HEK293 (cell line): ENCODE data around the gene MACO1.

Experiments used
- BCL11B ChIP-seq: fragments of 450-650 bp; formaldehyde crosslinking; IDR thresholded peaks from 2 replicates; pipeline ENCODE4 v1.5.1; 2016; ENCODE audit warnings: low read depth, missing biosample characterization, missing genetic modification characterization
- HOXA7 ChIP-seq: sonication (generic); formaldehyde crosslinking; IDR thresholded peaks from 2 replicates; pipeline ENCODE4 v1.8.1; 2022; ENCODE audit warnings: missing genetic modification reagents, borderline replicate concordance
- KLF1 ChIP-seq: fragments of 450-650 bp; formaldehyde crosslinking; IDR thresholded peaks from 2 replicates; pipeline ENCODE4 v1.5.1; 2016; ENCODE audit warnings: missing biosample characterization, missing genetic modification characterization
- SCRT2 ChIP-seq: fragments of 450-650 bp; formaldehyde crosslinking; IDR thresholded peaks from 2 replicates; pipeline ENCODE4 v1.5.1; 2016; ENCODE audit warnings: missing biosample characterization, missing genetic modification characterization
- SP2 ChIP-seq: fragments of 450-650 bp; formaldehyde crosslinking; IDR thresholded peaks from 2 replicates; pipeline ENCODE4 v1.5.1; 2016; ENCODE audit warnings: missing biosample characterization, missing genetic modification characterization
- ZBTB11 ChIP-seq: fragments of 450-650 bp; formaldehyde crosslinking; conservative IDR thresholded peaks from 2 replicates; pipeline ENCODE4 v1.5.1; 2016; ENCODE audit warnings: low read depth, missing biosample characterization, missing genetic modification characterization
- ZBTB44 ChIP-seq: fragments of 450-650 bp; IDR thresholded peaks from 2 replicates; pipeline ENCODE4 v1.5.1; 2018; ENCODE audit warnings: missing biosample characterization, mild to moderate bottlenecking, missing genetic modification characterization
- ZBTB7A ChIP-seq: fragments of 450-650 bp; formaldehyde crosslinking; IDR thresholded peaks from 2 replicates; pipeline ENCODE4 v1.5.1; 2016; ENCODE audit warnings: low read depth, missing biosample characterization, missing genetic modification characterization
- ZFP3 ChIP-seq: fragments of 450-650 bp; formaldehyde crosslinking; IDR thresholded peaks from 2 replicates; pipeline ENCODE4 v1.5.1; 2016; ENCODE audit warnings: low read depth, missing biosample characterization, missing genetic modification characterization
- ZFP41 ChIP-seq: fragments of 450-650 bp; formaldehyde crosslinking; IDR thresholded peaks from 2 replicates; pipeline ENCODE4 v1.5.1; 2016; ENCODE audit warnings: missing biosample characterization, missing genetic modification characterization, borderline replicate concordance
- ZNF146 ChIP-seq: fragments of 450-650 bp; formaldehyde crosslinking; IDR thresholded peaks from 2 replicates; pipeline ENCODE4 v1.5.1; 2016; ENCODE audit warnings: missing biosample characterization, missing genetic modification characterization
- ZNF18 ChIP-seq: fragments of 450-650 bp; formaldehyde crosslinking; IDR thresholded peaks from 2 replicates; pipeline ENCODE4 v1.5.1; 2016; ENCODE audit warnings: missing biosample characterization, missing genetic modification characterization
- ZNF311 ChIP-seq: fragments of 450-650 bp; formaldehyde crosslinking; IDR thresholded peaks from 2 replicates; pipeline ENCODE4 v1.5.1; 2017; ENCODE audit warnings: missing biosample characterization, missing genetic modification characterization, borderline replicate concordance
- ZNF335 ChIP-seq: fragments of 450-650 bp; formaldehyde crosslinking; conservative IDR thresholded peaks from 2 replicates; pipeline ENCODE4 v1.5.1; 2016; ENCODE audit warnings: missing biosample characterization, missing genetic modification characterization
- ZNF37A ChIP-seq: fragments of 450-650 bp; IDR thresholded peaks from 2 replicates; pipeline ENCODE4 v1.5.1; 2018; ENCODE audit warnings: missing biosample characterization, missing genetic modification characterization
- ZNF514 ChIP-seq: fragments of 450-650 bp; formaldehyde crosslinking; IDR thresholded peaks from 2 replicates; pipeline ENCODE4 v1.5.1; 2016; ENCODE audit warnings: missing biosample characterization, missing genetic modification characterization
- ZNF544 ChIP-seq: fragments of 450-650 bp; formaldehyde crosslinking; IDR thresholded peaks from 2 replicates; pipeline ENCODE4 v1.5.0; 2017; ENCODE audit warnings: missing biosample characterization, missing genetic modification characterization
- ZNF660 ChIP-seq: fragments of 450-650 bp; IDR thresholded peaks from 2 replicates; pipeline ENCODE4 v1.5.1; 2018; ENCODE audit warnings: missing biosample characterization, mild to moderate bottlenecking, missing genetic modification characterization
- ZXDB ChIP-seq: fragments of 450-650 bp; formaldehyde crosslinking; IDR thresholded peaks from 2 replicates; pipeline ENCODE4 v1.5.1; 2016; ENCODE audit warnings: missing biosample characterization, missing genetic modification characterization
- TF ChIP-seq, protein P1 (sequence below): fragments of 450-650 bp; formaldehyde crosslinking; optimal IDR thresholded peaks from 2 replicates; pipeline ENCODE3; 2016; ENCODE audit warnings: missing biosample characterization, mild to moderate bottlenecking, missing genetic modification characterization

MACO1 gene

GRCh38 chr1:25430967-25431881 lies 527 bp downstream of the MACO1 start (continued):
- TF ChIP-seq ZNF18 (no peak), ZBTB7A (tag by site-specific recombination) (no peak), ZXDB (tag by site-specific recombination) (peak; percentile 17; the same call in 1 of the 2 replicates), SP2 (tag by site-specific recombination) (no peak), KLF1 (tag by site-specific recombination) (peak; percentile 45; the same call in 1 of the 2 replicates), HOXA7 (CRISPR knock-in tag) (no peak), ZNF146 (tag by site-specific recombination) (no peak), ZNF311 (no peak), SCRT2 (tag by site-specific recombination) (no peak), ZNF544 (tag by site-specific recombination) (no peak), ZNF514 (tag by site-specific recombination) (no peak), BCL11B (tag by site-specific recombination) (no peak), ZNF335 (tag by site-specific recombination) (peak; percentile 47; the same call in 1 of the 2 replicates), ZNF37A (tag by site-specific recombination) (no peak), ZBTB11 (tag by site-specific recombination) (peak; percentile 52; the same call in 1 of the 2 replicates), ZFP3 (tag by site-specific recombination) (no peak), ZFP41 (tag by site-specific recombination) (no peak), ZNF660 (tag by site-specific recombination) (peak; percentile 7; the same call in 1 of the 2 replicates), ZBTB44 (tag by site-specific recombination) (no peak)
- TF ChIP-seq, protein P1, sequence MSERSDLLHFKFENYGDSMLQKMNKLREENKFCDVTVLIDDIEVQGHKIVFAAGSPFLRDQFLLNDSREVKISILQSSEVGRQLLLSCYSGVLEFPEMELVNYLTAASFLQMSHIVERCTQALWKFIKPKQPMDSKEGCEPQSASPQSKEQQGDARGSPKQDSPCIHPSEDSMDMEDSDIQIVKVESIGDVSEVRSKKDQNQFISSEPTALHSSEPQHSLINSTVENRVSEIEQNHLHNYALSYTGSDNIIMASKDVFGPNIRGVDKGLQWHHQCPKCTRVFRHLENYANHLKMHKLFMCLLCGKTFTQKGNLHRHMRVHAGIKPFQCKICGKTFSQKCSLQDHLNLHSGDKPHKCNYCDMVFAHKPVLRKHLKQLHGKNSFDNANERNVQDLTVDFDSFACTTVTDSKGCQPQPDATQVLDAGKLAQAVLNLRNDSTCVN (tag by site-specific recombination): peak; percentile 58
